Measurements from ENCODE around the gene ZC3H14. TPM values are rescaled to one million over a fixed set of nuclear protein-coding genes. Genes with fewer than 3 reads are reported as not detected.

The ZC3H14 gene
- 10 to 100 TPM; 80.4 to 89.5 (median 83.7) TPM for total RNA-seq
- 10 to 100 TPM; 23.4 to 30.6 (median 25.0) TPM for polyA plus RNA-seq

- DNase-seq = peak; percentile 90
- 0 to 1% methylated on average over 99 of the region's 99 CpGs for WGBS, 2 donors
- H3K36me3 ChIP-seq = peaks cover 0 to 12% (median 1%) of the 10 kb centered on the region in 4 donors
- peaks cover 0 to 32% (median 22%) of the 10 kb centered on the region in 4 donors for H3K4me1 ChIP-seq
- peak within 1 kb of the TSS; percentile 81 to 94 (median 85) for H3K4me3 ChIP-seq
- no peaks in the 10 kb centered on the region for H3K9me3 ChIP-seq
- intact Hi-C loops (cut with DNase I) = loop anchor here (2.0 to 10.0 kb wide), 2 partner anchors 70 to 1392 kb away; partner anchors contain the start of genes EFCAB11 and TDP1
- peak within 1 kb of the TSS; percentile 86 to 97 (median 95) for H3K27ac ChIP-seq
- TF ChIP-seq POLR2AphosphoS5 (IDR thresholded peaks at IDR 0.05) (peak; percentile 80 to 95 (median 88)), POLR2A (IDR thresholded peaks at IDR 0.05) (peak; percentile 71 to 76), CTCF (IDR thresholded peaks at IDR 0.05) (no peak), EP300 (IDR thresholded peaks at IDR 0.05) (no peak)
- no peaks in the 10 kb centered on the region for H3K27me3 ChIP-seq
Measured at GRCh38 chr14:88562831-88563686, at the start of gene ZC3H14. ZC3H14 (plus strand) TSS chr14:88563037; CDS start chr14:88563134, 97 bp downstream.

- H3K36me3 ChIP-seq = peaks cover 0 to 35% (median 5%) of the 10 kb centered on the region in 4 donors
- H3K4me3 ChIP-seq = no peak overlapping the region
- intact Hi-C loops (cut with DNase I) = no loop called here
- no peak for DNase-seq
- no peaks in the 10 kb centered on the region for H3K27me3 ChIP-seq
- no peak overlapping the region for H3K27ac ChIP-seq
- 30 to 72% methylated on average over 1 of the region's 1 CpG for WGBS, 2 donors
- TF ChIP-seq POLR2AphosphoS5 (IDR thresholded peaks at IDR 0.05) = no peak
- TF ChIP-seq EP300 (IDR thresholded peaks at IDR 0.05) = no peak
- TF ChIP-seq CTCF (IDR thresholded peaks at IDR 0.05) = no peak
- no peak for TF ChIP-seq POLR2A (IDR thresholded peaks at IDR 0.05)
- H3K9me3 ChIP-seq = no peaks in the 10 kb centered on the region
- peaks cover 0 to 7% (median 0%) of the 10 kb centered on the region in 4 donors for H3K4me1 ChIP-seq
Measured at GRCh38 chr14:88515499-88516221, 47.2 kb upstream of the ZC3H14 start.

GRCh38 chr14:88516861-88517357 is 45.9 kb upstream of the ZC3H14 start:
- Histone ChIP-seq H3K4me3 (no peak overlapping the region), H3K27ac (no peak overlapping the region), H3K9me3 (no peaks in the 10 kb centered on the region), H3K27me3 (no peaks in the 10 kb centered on the region), H3K36me3 (peaks cover 0 to 35% (median 5%) of the 10 kb centered on the region in 4 donors), H3K4me1 (peaks cover 0 to 7% (median 0%) of the 10 kb centered on the region in 4 donors)
- TF ChIP-seq POLR2A (IDR thresholded peaks at IDR 0.05) (no peak), POLR2AphosphoS5 (IDR thresholded peaks at IDR 0.05) (no peak), CTCF (IDR thresholded peaks at IDR 0.05) (no peak), EP300 (IDR thresholded peaks at IDR 0.05) (no peak)
- intact Hi-C loops (cut with DNase I) = no loop called here
- WGBS, 2 donors = 12 to 67% methylated on average over 7 of the region's 7 CpGs
- DNase-seq = no peak

GRCh38 chr14:88518592-88519512 is 44.0 kb upstream of the ZC3H14 start:
- H3K9me3 ChIP-seq = no peaks in the 10 kb centered on the region
- H3K36me3 ChIP-seq = peaks cover 0 to 27% (median 5%) of the 10 kb centered on the region in 4 donors
- TF ChIP-seq POLR2A (IDR thresholded peaks at IDR 0.05) = no peak
- no peak for TF ChIP-seq EP300 (IDR thresholded peaks at IDR 0.05)
- no peak for TF ChIP-seq POLR2AphosphoS5 (IDR thresholded peaks at IDR 0.05)
- TF ChIP-seq CTCF (IDR thresholded peaks at IDR 0.05) = no peak
- 70 to 79% methylated on average over 5 of the region's 5 CpGs for WGBS, 2 donors
- H3K27me3 ChIP-seq = no peaks in the 10 kb centered on the region
- DNase-seq = no peak
- H3K4me3 ChIP-seq = no peak overlapping the region
- intact Hi-C loops (cut with DNase I) = no loop called here
- H3K27ac ChIP-seq = no peak overlapping the region
- peaks cover 0 to 7% (median 2%) of the 10 kb centered on the region in 4 donors for H3K4me1 ChIP-seq

Measured in sigmoid colon (tissue), 7 donors.